GM23338 (cell line): ENCODE measurements around the gene ZNF254. TPM values are rescaled to one million over a fixed set of nuclear protein-coding genes. Genes with fewer than 3 reads are reported as not detected.

Source experiments
- ATAC-seq: fragments of 200-7000 bp; cut with Tn5 transposase; 3 replicates; pipeline ENCODE4 v1.9.1; 2020
- DNase-seq: peaks from one replicate; pipeline ENCODE4 v3.0.0-alpha.2; 2015; ENCODE audit warnings: low spot score
- H2AFZ ChIP-seq: fragments of 200-600 bp; sonication (generic); 2 replicates; pipeline ENCODE4 v1.8.0; 2016; ENCODE audit warnings: antibody characterized with exemption, mild to moderate bottlenecking, moderate library complexity
- H3F3A ChIP-seq: fragments of 200-600 bp; sonication (generic); replicated peaks from 2 replicates; pipeline ENCODE4 v1.8.0; 2017; ENCODE audit warnings: antibody characterized with exemption, mixed run types, low read depth
- H3K27ac ChIP-seq: fragments of 200-600 bp; sonication (generic); 2 replicates; pipeline ENCODE4 v1.6.1; 2016; ENCODE audit warnings: low read depth
- H3K27me3 ChIP-seq: fragments of 200-600 bp; sonication (generic); 2 replicates; pipeline ENCODE4 v1.8.0; 2016; ENCODE audit warnings: mild to moderate bottlenecking, mixed run types, moderate library complexity; ENCODE audit not compliant: insufficient read depth
- H3K36me3 ChIP-seq: fragments of 200-600 bp; sonication (generic); 2 replicates; pipeline ENCODE4 v1.8.0; 2016; ENCODE audit warnings: mild to moderate bottlenecking; ENCODE audit not compliant: insufficient read depth
- H3K4me1 ChIP-seq: fragments of 200-600 bp; sonication (generic); 2 replicates; pipeline ENCODE4 v1.8.0; 2016; ENCODE audit warnings: mild to moderate bottlenecking, moderate library complexity; ENCODE audit not compliant: insufficient read depth
- H3K4me2 ChIP-seq: fragments of 200-600 bp; sonication (generic); 2 replicates; pipeline ENCODE4 v1.7.1; 2017; ENCODE audit warnings: mixed run types
- H3K4me3 ChIP-seq: fragments of 200-600 bp; sonication (generic); 2 replicates; pipeline ENCODE4 v1.6.1; 2016; ENCODE audit warnings: mixed run types
- H3K79me2 ChIP-seq: fragments of 200-600 bp; sonication (generic); replicated peaks from 2 replicates; pipeline ENCODE4 v1.8.0; 2017; ENCODE audit warnings: mild to moderate bottlenecking; ENCODE audit not compliant: insufficient read depth
- H3K9me2 ChIP-seq: fragments of 200-600 bp; sonication (generic); 2 replicates; pipeline ENCODE4 v1.8.0; 2017; ENCODE audit not compliant: insufficient read depth
- H4K20me1 ChIP-seq: fragments of 200-600 bp; sonication (generic); replicated peaks from 2 replicates; pipeline ENCODE4 v1.8.0; 2017; ENCODE audit warnings: mild to moderate bottlenecking; ENCODE audit not compliant: insufficient read depth
- H3K27ac Mint-ChIP-seq: 2 replicates; pipeline ENCODE4 v1.8.0; 2020; ENCODE audit warnings: inconsistent platforms, mild to moderate bottlenecking, moderate library complexity, mixed read lengths
- H3K27me3 Mint-ChIP-seq: 3 replicates; pipeline ENCODE4 v1.8.0; 2022; ENCODE audit warnings: low read depth, mild to moderate bottlenecking, moderate library complexity, mixed read lengths, inconsistent platforms; ENCODE audit not compliant: insufficient read depth, poor library complexity
- H3K36me3 Mint-ChIP-seq: 3 replicates; pipeline ENCODE4 v1.8.0; 2021; ENCODE audit warnings: low read depth, mild to moderate bottlenecking, inconsistent platforms, moderate library complexity, mixed read lengths
- H3K4me1 Mint-ChIP-seq: 3 replicates; pipeline ENCODE4 v1.8.0; 2020; ENCODE audit warnings: mild to moderate bottlenecking, inconsistent platforms, mixed read lengths
- H3K4me3 Mint-ChIP-seq: 3 replicates; pipeline ENCODE4 v1.8.0; 2021; ENCODE audit warnings: moderate library complexity, mild to moderate bottlenecking, inconsistent platforms, mixed read lengths
- H3K9me3 Mint-ChIP-seq: 3 replicates; pipeline ENCODE4 v1.8.0; 2020; ENCODE audit warnings: moderate library complexity, mild to moderate bottlenecking, inconsistent platforms, mixed read lengths
- CREB1 ChIP-seq: fragments of 250-450 bp; sonication (Bioruptor Pico); IDR thresholded peaks from 2 replicates; pipeline ENCODE4 v1.5.0; 2020; ENCODE audit warnings: low read depth, mild to moderate bottlenecking, moderate library complexity
- CTCF ChIP-seq, 2 experiments: fragments of 200-600 bp in 1 of 2; sonication (generic) in 1 of 2; conservative IDR thresholded peaks; 2 replicates each; pipeline versions ENCODE4 v1.5.1 to v1.6.1; 2016 to 2017; ENCODE audit warnings: antibody characterized with exemption in 2 of 2, low read depth in 2 of 2, mild to moderate bottlenecking in 2 of 2, moderate library complexity in 1 of 2
- ETS1 ChIP-seq: IDR thresholded peaks from 2 replicates; pipeline ENCODE4 v1.6.1; 2016; ENCODE audit warnings: antibody characterized with exemption
- EZH2 ChIP-seq: fragments of 200-600 bp; sonication (generic); IDR thresholded peaks from one replicate; pipeline ENCODE4 v1.8.0; 2017; ENCODE audit warnings: antibody characterized with exemption, mild to moderate bottlenecking, low read depth; ENCODE audit not compliant: unreplicated experiment
- EZH2phosphoT487 ChIP-seq: fragments of 200-600 bp; sonication (generic); IDR thresholded peaks from one replicate; pipeline ENCODE4 v1.8.1; 2018; ENCODE audit warnings: antibody characterized with exemption; ENCODE audit not compliant: unreplicated experiment
- JUNB ChIP-seq: IDR thresholded peaks from one replicate; pipeline ENCODE4 v1.6.1; 2016; ENCODE audit warnings: antibody characterized with exemption; ENCODE audit not compliant: unreplicated experiment
- NANOG ChIP-seq: IDR thresholded peaks from 2 replicates; pipeline ENCODE4 v1.6.1; 2016; ENCODE audit warnings: antibody characterized with exemption, borderline replicate concordance
- POLR2AphosphoS5 ChIP-seq: IDR thresholded peaks from 2 replicates; pipeline ENCODE4 v1.6.1; 2016; ENCODE audit warnings: antibody characterized with exemption, low read depth
- STAT1 ChIP-seq: IDR thresholded peaks from one replicate; pipeline ENCODE4 v1.6.1; 2016; ENCODE audit warnings: antibody characterized with exemption; ENCODE audit not compliant: unreplicated experiment
- ZNF114 ChIP-seq: fragments of 250-450 bp; sonication (Bioruptor Pico); IDR thresholded peaks from 2 replicates; pipeline ENCODE4 v1.5.0; 2020; ENCODE audit warnings: mild to moderate bottlenecking, moderate library complexity
- ZNF331 ChIP-seq: fragments of 250-450 bp; sonication (Bioruptor Pico); IDR thresholded peaks from 2 replicates; pipeline ENCODE4 v1.5.0; 2020; ENCODE audit warnings: low read depth, mild to moderate bottlenecking, moderate library complexity
- ZNF462 ChIP-seq: fragments of 250-450 bp; sonication (Bioruptor Pico); IDR thresholded peaks from 2 replicates; pipeline ENCODE4 v1.5.0; 2020; ENCODE audit warnings: mild to moderate bottlenecking, moderate library complexity
- polyA plus RNA-seq: library from polyadenylated mRNA; unstranded; fragments of >200 nt; fragmentation: Nextera tagmentation; extraction: Ambion mirVana; gene quantifications from 2 replicates; pipeline ENCODE4 v1.2.1, GENCODE V29; 2016
- total RNA-seq: library from RNA; depleted of rRNA; stranded (reverse); fragments of >200 nt; shearing (Covaris generic); gene quantifications from 2 replicates; pipeline ENCODE4 v1.2.3, GENCODE V29; 2014

ZNF254 gene
- total and polyA plus RNA-seq, 2 experiments from 2014 or later, result 13.1 to 45.6 TPM

- Mint-ChIP-seq H3K27me3 (no peaks in the 10 kb centered on the region), H3K36me3 (peaks cover 91% of the 10 kb centered on the region), H3K4me1 (no peaks in the 10 kb centered on the region), H3K9me3 (no peaks in the 10 kb centered on the region; the same call in 2 of the 3 replicates), H3K27ac (no peak overlapping the region), H3K4me3 (no peak overlapping the region)
- no peaks in the 10 kb centered on the region for H3K9me2 ChIP-seq
- H3K4me2 ChIP-seq, result no peak overlapping the region
- peaks cover 7% of the 10 kb centered on the region for H3K79me2 ChIP-seq
- TF ChIP-seq POLR2AphosphoS5, result no peak
- no peak overlapping the region for H2AFZ ChIP-seq
- no peaks in the 10 kb centered on the region for H3K4me1 ChIP-seq
- no peaks in the 10 kb centered on the region for H3K27me3 ChIP-seq
- H4K20me1 ChIP-seq, result peaks cover 22% of the 10 kb centered on the region; the same call in 1 of the 2 replicates
- peaks cover 59% of the 10 kb centered on the region for H3K36me3 ChIP-seq
- no peak for DNase-seq
- H3K4me3 ChIP-seq, result no peak overlapping the region
- no peak for ATAC-seq
- H3K27ac ChIP-seq, result no peak overlapping the region
- no peaks in the 10 kb centered on the region for H3F3A ChIP-seq
Observed at GRCh38 chr19:24051516-24051915, 35.5 kb upstream of the ZNF254 start.

- no peak for DNase-seq
- H3K36me3 Mint-ChIP-seq, result peaks cover 89% of the 10 kb centered on the region
- Histone ChIP-seq H3K27me3 (no peaks in the 10 kb centered on the region), H3K27ac (no peak overlapping the region), H3K79me2 (peaks cover 4% of the 10 kb centered on the region; the same call in 1 of the 2 replicates), H3K36me3 (peaks cover 53% of the 10 kb centered on the region), H3F3A (no peaks in the 10 kb centered on the region), H3K9me2 (no peaks in the 10 kb centered on the region), H3K4me2 (no peak overlapping the region), H2AFZ (no peak overlapping the region), H3K4me1 (no peaks in the 10 kb centered on the region), H4K20me1 (peaks cover 22% of the 10 kb centered on the region; the same call in 1 of the 2 replicates), H3K4me3 (no peak overlapping the region)
- no peaks in the 10 kb centered on the region for H3K4me1 Mint-ChIP-seq
- TF ChIP-seq CREB1 (CRISPR knock-in tag) (no peak), ETS1 (no peak), ZNF114 (CRISPR knock-in tag) (no peak), EZH2 (no peak), ZNF331 (CRISPR knock-in tag) (no peak), CTCF (conservative IDR thresholded peaks at IDR 0.05; ENCODE audit: low read depth in 2 of 2) (no peak), ZNF462 (CRISPR knock-in tag) (no peak), STAT1 (no peak), NANOG (no peak), EZH2phosphoT487 (no peak), JUNB (no peak), POLR2AphosphoS5 (no peak)
- ATAC-seq, result no peak
- no peak overlapping the region for H3K27ac Mint-ChIP-seq
- no peak overlapping the region for H3K4me3 Mint-ChIP-seq
- H3K27me3 Mint-ChIP-seq, result no peaks in the 10 kb centered on the region
- H3K9me3 Mint-ChIP-seq, result no peaks in the 10 kb centered on the region
Observed at GRCh38 chr19:24052811-24053210, 34.2 kb upstream of the ZNF254 start.
